ENCODE results near the gene PARP2.

PARP2 gene

GRCh38 chr14:20314026-20314425 is 29.4 kb upstream of the PARP2 start:
- Histone ChIP-seq H3K27me3 (ENCODE audit: insufficient read depth, insufficient read length) (no peaks in the 10 kb centered on the region), H3K4me1 (ENCODE audit: insufficient read depth, insufficient read length) (no peaks in the 10 kb centered on the region), H3K36me3 (ENCODE audit: insufficient read depth, insufficient read length, low read length) (peaks cover 69% of the 10 kb centered on the region), H3K9me3 (ENCODE audit: insufficient read depth, low read length) (no peaks in the 10 kb centered on the region; the same call in 1 of the 2 replicates), H3K4me3 (ENCODE audit: insufficient read length, low read depth) (no peak overlapping the region), H3K9ac (ENCODE audit: insufficient read length, low read depth) (no peak overlapping the region)
- TF ChIP-seq YY1 (IDR thresholded peaks at IDR 0.05; ENCODE audit: insufficient read depth, insufficient read length) (no peak), SUZ12 (IDR thresholded peaks at IDR 0.05; ENCODE audit: extremely low read depth, insufficient read depth, insufficient read length) (no peak), ZNF274 (IDR thresholded peaks at IDR 0.05; ENCODE audit: low read depth, low read length) (no peak)
- DNase-seq (ENCODE audit: low read depth, low spot score) = no peak

GRCh38 chr14:20317720-20318119 is 25.7 kb upstream of the PARP2 start:
- Histone ChIP-seq H3K4me1 (ENCODE audit: insufficient read depth, insufficient read length) (no peaks in the 10 kb centered on the region), H3K9me3 (ENCODE audit: insufficient read depth, low read length) (no peaks in the 10 kb centered on the region), H3K4me3 (ENCODE audit: insufficient read length, low read depth) (no peak overlapping the region), H3K9ac (ENCODE audit: insufficient read length, low read depth) (no peak overlapping the region), H3K36me3 (ENCODE audit: insufficient read depth, insufficient read length, low read length) (peaks cover 82% of the 10 kb centered on the region), H3K27me3 (ENCODE audit: insufficient read depth, insufficient read length) (no peaks in the 10 kb centered on the region)
- no peak for TF ChIP-seq SUZ12 (IDR thresholded peaks at IDR 0.05; ENCODE audit: extremely low read depth, insufficient read depth, insufficient read length)
- no peak for TF ChIP-seq YY1 (IDR thresholded peaks at IDR 0.05; ENCODE audit: insufficient read depth, insufficient read length)
- no peak for TF ChIP-seq ZNF274 (IDR thresholded peaks at IDR 0.05; ENCODE audit: low read depth, low read length)
- no peak for DNase-seq (ENCODE audit: low read depth, low spot score)

GRCh38 chr14:20327005-20327869 is 16.2 kb upstream of the PARP2 start:
- H3K9me3 ChIP-seq (ENCODE audit: insufficient read depth, low read length) = no peaks in the 10 kb centered on the region
- peaks cover 71% of the 10 kb centered on the region for H3K36me3 ChIP-seq (ENCODE audit: insufficient read depth, insufficient read length, low read length)
- DNase-seq (ENCODE audit: low read depth, low spot score) = no peak
- H3K4me1 ChIP-seq (ENCODE audit: insufficient read depth, insufficient read length) = peaks cover 5% of the 10 kb centered on the region
- H3K27me3 ChIP-seq (ENCODE audit: insufficient read depth, insufficient read length) = no peaks in the 10 kb centered on the region
- TF ChIP-seq SUZ12 (IDR thresholded peaks at IDR 0.05; ENCODE audit: extremely low read depth, insufficient read depth, insufficient read length) = no peak
- no peak for TF ChIP-seq ZNF274 (IDR thresholded peaks at IDR 0.05; ENCODE audit: low read depth, low read length)
- no peak for TF ChIP-seq YY1 (IDR thresholded peaks at IDR 0.05; ENCODE audit: insufficient read depth, insufficient read length)
- no peak overlapping the region for H3K9ac ChIP-seq (ENCODE audit: insufficient read length, low read depth)
- H3K4me3 ChIP-seq (ENCODE audit: insufficient read length, low read depth) = no peak overlapping the region

- peaks cover 5% of the 10 kb centered on the region for H3K4me1 ChIP-seq (ENCODE audit: insufficient read depth, insufficient read length)
- TF ChIP-seq SUZ12 (IDR thresholded peaks at IDR 0.05; ENCODE audit: extremely low read depth, insufficient read depth, insufficient read length) (no peak), YY1 (IDR thresholded peaks at IDR 0.05; ENCODE audit: insufficient read depth, insufficient read length) (no peak), ZNF274 (IDR thresholded peaks at IDR 0.05; ENCODE audit: low read depth, low read length) (no peak)
- H3K9ac ChIP-seq (ENCODE audit: insufficient read length, low read depth) = no peak overlapping the region
- H3K36me3 ChIP-seq (ENCODE audit: insufficient read depth, insufficient read length, low read length) = peaks cover 59% of the 10 kb centered on the region
- H3K9me3 ChIP-seq (ENCODE audit: insufficient read depth, low read length) = no peaks in the 10 kb centered on the region
- no peak for DNase-seq (ENCODE audit: low read depth, low spot score)
- no peaks in the 10 kb centered on the region for H3K27me3 ChIP-seq (ENCODE audit: insufficient read depth, insufficient read length)
- H3K4me3 ChIP-seq (ENCODE audit: insufficient read length, low read depth) = no peak overlapping the region
Measured at GRCh38 chr14:20328705-20329104, 14.7 kb upstream of the PARP2 start.

- Histone ChIP-seq H3K9ac (ENCODE audit: insufficient read length, low read depth) (no peak overlapping the region), H3K36me3 (ENCODE audit: insufficient read depth, insufficient read length, low read length) (peaks cover 57% of the 10 kb centered on the region), H3K9me3 (ENCODE audit: insufficient read depth, low read length) (no peaks in the 10 kb centered on the region), H3K4me3 (ENCODE audit: insufficient read length, low read depth) (no peak overlapping the region), H3K4me1 (ENCODE audit: insufficient read depth, insufficient read length) (peaks cover 5% of the 10 kb centered on the region), H3K27me3 (ENCODE audit: insufficient read depth, insufficient read length) (no peaks in the 10 kb centered on the region)
- no peak for DNase-seq (ENCODE audit: low read depth, low spot score)
- TF ChIP-seq YY1 (IDR thresholded peaks at IDR 0.05; ENCODE audit: insufficient read depth, insufficient read length) (no peak), ZNF274 (IDR thresholded peaks at IDR 0.05; ENCODE audit: low read depth, low read length) (no peak), SUZ12 (IDR thresholded peaks at IDR 0.05; ENCODE audit: extremely low read depth, insufficient read depth, insufficient read length) (no peak)
Measured at GRCh38 chr14:20329355-20329754, 14.1 kb upstream of the PARP2 start.

GRCh38 chr14:20331053-20331613 is 12.3 kb upstream of the PARP2 start:
- H3K9ac ChIP-seq (ENCODE audit: insufficient read length, low read depth) = peak overlapping the region; percentile 44
- TF ChIP-seq ZNF274 (IDR thresholded peaks at IDR 0.05; ENCODE audit: low read depth, low read length) = no peak
- peaks cover 5% of the 10 kb centered on the region for H3K4me1 ChIP-seq (ENCODE audit: insufficient read depth, insufficient read length)
- H3K36me3 ChIP-seq (ENCODE audit: insufficient read depth, insufficient read length, low read length) = peaks cover 43% of the 10 kb centered on the region
- H3K27me3 ChIP-seq (ENCODE audit: insufficient read depth, insufficient read length) = no peaks in the 10 kb centered on the region
- peak overlapping the region; percentile 19 for H3K4me3 ChIP-seq (ENCODE audit: insufficient read length, low read depth)
- H3K9me3 ChIP-seq (ENCODE audit: insufficient read depth, low read length) = no peaks in the 10 kb centered on the region
- DNase-seq (ENCODE audit: low read depth, low spot score) = no peak

- Histone ChIP-seq H3K9ac (ENCODE audit: insufficient read length, low read depth) (peak overlapping the region; percentile 87), H3K9me3 (ENCODE audit: insufficient read depth, low read length) (no peaks in the 10 kb centered on the region), H3K27me3 (ENCODE audit: insufficient read depth, insufficient read length) (no peaks in the 10 kb centered on the region), H3K4me3 (ENCODE audit: insufficient read length, low read depth) (peak overlapping the region; percentile 76), H3K36me3 (ENCODE audit: insufficient read depth, insufficient read length, low read length) (peaks cover 34% of the 10 kb centered on the region), H3K4me1 (ENCODE audit: insufficient read depth, insufficient read length) (peaks cover 5% of the 10 kb centered on the region)
- TF ChIP-seq ZNF274 (IDR thresholded peaks at IDR 0.05; ENCODE audit: low read depth, low read length) (no peak), YY1 (IDR thresholded peaks at IDR 0.05; ENCODE audit: insufficient read depth, insufficient read length) (no peak), SUZ12 (IDR thresholded peaks at IDR 0.05; ENCODE audit: extremely low read depth, insufficient read depth, insufficient read length) (no peak)
- no peak for DNase-seq (ENCODE audit: low read depth, low spot score)
Measured at GRCh38 chr14:20332431-20332787, 11.0 kb upstream of the PARP2 start.

Data from NT2/D1 (cell line).